SU-DHL-6 (cell line): ENCODE results near the gene CISD1.

Experiments
- EZH2phosphoT487 ChIP-seq: fragments of 200-600 bp; sonication (generic), shearing (Covaris generic); conservative IDR thresholded peaks from 2 replicates; pipeline ENCODE4 v1.6.1; 2018; ENCODE audit warnings: mild to moderate bottlenecking, antibody characterized with exemption, low read length, moderate library complexity, mixed read lengths
- TF ChIP-seq, protein P1 (sequence below): fragments of 200-600 bp; sonication (generic); IDR thresholded peaks from one replicate; pipeline ENCODE4 v1.5.1; 2017; ENCODE audit warnings: antibody characterized with exemption, mild to moderate bottlenecking, low read length, moderate library complexity; ENCODE audit not compliant: insufficient read depth, poor library complexity, severe bottlenecking

DNA sequence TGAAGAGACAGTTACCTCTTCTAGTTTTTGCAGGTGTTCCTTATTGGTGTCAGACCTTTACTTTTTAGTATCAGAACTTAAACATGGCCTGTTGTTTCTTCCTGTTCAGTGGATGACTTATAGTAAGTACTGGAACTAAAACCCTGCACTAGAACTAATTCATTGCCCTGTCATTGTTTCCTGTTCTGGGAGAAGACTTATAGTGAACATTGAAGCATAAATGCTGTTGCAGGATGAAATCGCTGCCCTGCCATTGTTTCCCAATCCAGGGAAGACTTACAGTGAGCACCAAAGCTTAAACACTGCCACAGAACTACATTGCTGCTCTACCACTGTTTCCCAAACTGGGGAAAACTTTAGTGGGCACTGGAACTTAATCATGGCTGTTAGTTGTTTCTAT, 14.3 kb upstream of the CISD1 start:
- TF ChIP-seq, protein P1, sequence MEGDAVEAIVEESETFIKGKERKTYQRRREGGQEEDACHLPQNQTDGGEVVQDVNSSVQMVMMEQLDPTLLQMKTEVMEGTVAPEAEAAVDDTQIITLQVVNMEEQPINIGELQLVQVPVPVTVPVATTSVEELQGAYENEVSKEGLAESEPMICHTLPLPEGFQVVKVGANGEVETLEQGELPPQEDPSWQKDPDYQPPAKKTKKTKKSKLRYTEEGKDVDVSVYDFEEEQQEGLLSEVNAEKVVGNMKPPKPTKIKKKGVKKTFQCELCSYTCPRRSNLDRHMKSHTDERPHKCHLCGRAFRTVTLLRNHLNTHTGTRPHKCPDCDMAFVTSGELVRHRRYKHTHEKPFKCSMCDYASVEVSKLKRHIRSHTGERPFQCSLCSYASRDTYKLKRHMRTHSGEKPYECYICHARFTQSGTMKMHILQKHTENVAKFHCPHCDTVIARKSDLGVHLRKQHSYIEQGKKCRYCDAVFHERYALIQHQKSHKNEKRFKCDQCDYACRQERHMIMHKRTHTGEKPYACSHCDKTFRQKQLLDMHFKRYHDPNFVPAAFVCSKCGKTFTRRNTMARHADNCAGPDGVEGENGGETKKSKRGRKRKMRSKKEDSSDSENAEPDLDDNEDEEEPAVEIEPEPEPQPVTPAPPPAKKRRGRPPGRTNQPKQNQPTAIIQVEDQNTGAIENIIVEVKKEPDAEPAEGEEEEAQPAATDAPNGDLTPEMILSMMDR: no peak
- TF ChIP-seq EZH2phosphoT487: no peak
